Endothelial cell (in vitro differentiated cells): ENCODE measurements around the gene SNF8. TPM values are rescaled to one million over a fixed set of nuclear protein-coding genes. Genes with fewer than 3 reads are reported as not detected.
"Not testable (repeated sequence)": the region's sequence is repeated elsewhere in the genome, so short reads cannot be mapped to it uniquely, and the experiment has no call there.

Experiments used
- DNase-seq: peaks from one replicate; pipeline ENCODE4 v3.0.0; 2021; ENCODE audit warnings: low spot score
- H3K27ac Mint-ChIP-seq: one replicate; pipeline ENCODE4 v1.8.0; 2021; ENCODE audit warnings: mixed read lengths, inconsistent platforms; ENCODE audit not compliant: unreplicated experiment
- H3K27me3 Mint-ChIP-seq: one replicate; pipeline ENCODE4 v1.8.0; 2021; ENCODE audit warnings: mild to moderate bottlenecking, moderate library complexity, mixed read lengths, inconsistent platforms; ENCODE audit not compliant: unreplicated experiment
- H3K36me3 Mint-ChIP-seq: one replicate; pipeline ENCODE4 v1.8.0; 2021; ENCODE audit warnings: mild to moderate bottlenecking, low read depth, mixed read lengths, inconsistent platforms; ENCODE audit not compliant: unreplicated experiment
- H3K4me1 Mint-ChIP-seq: one replicate; pipeline ENCODE4 v1.8.0; 2021; ENCODE audit warnings: mild to moderate bottlenecking, mixed read lengths, inconsistent platforms; ENCODE audit not compliant: unreplicated experiment
- H3K4me3 Mint-ChIP-seq: one replicate; pipeline ENCODE4 v1.8.0; 2021; ENCODE audit warnings: mild to moderate bottlenecking, mixed read lengths, inconsistent platforms; ENCODE audit not compliant: unreplicated experiment
- H3K9me3 Mint-ChIP-seq: one replicate; pipeline ENCODE4 v1.8.0; 2021; ENCODE audit warnings: mixed read lengths, inconsistent platforms; ENCODE audit not compliant: unreplicated experiment
- total RNA-seq: library from RNA; stranded (reverse); fragmentation: NEBNext Ultra II Directional; extraction: Animal tissue kit (Norgen Biotek cat#: 25700); gene quantifications from one replicate; pipeline ENCODE4 v1.2.1, GENCODE V29; 2021; ENCODE audit not compliant: unreplicated experiment
- TF ChIP-seq, protein P1 (sequence below): fragments of 200-600 bp; sonication (generic); IDR thresholded peaks from one replicate; pipeline ENCODE4 v1.5.0; 2021; ENCODE audit warnings: antibody characterized with exemption; ENCODE audit not compliant: unreplicated experiment

SNF8 gene
- total RNA-seq, 1 donor from 2014 or later: 149 TPM

DNA sequence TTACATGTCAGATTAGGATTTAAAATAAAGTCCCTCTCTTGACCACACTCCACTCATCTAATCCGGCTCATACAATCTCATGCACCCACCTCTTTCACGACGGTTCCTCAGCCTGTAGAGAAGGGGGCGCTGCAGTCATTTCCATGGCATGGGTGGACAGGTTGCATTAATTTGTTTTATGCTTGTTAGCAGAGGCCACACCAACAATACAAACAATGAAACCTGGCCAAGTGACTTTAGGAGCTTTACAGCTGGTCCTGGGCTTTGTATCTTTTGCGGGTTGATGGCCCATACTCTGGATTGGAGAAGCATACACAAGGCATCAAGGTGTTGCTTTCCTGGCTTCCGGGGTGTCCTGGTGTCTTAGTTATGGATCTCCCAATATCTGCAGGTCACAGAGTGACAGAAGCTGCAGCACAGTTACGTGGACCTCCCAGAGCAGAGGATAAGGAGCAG, 9.7 kb upstream of the SNF8 start:
- H3K9me3 Mint-ChIP-seq: no peaks in the 10 kb centered on the region
- peak; percentile 54 for DNase-seq
- no peak overlapping the region for H3K27ac Mint-ChIP-seq
- no peaks in the 10 kb centered on the region for H3K36me3 Mint-ChIP-seq
- no peak overlapping the region for H3K4me3 Mint-ChIP-seq
- TF ChIP-seq, protein P1, sequence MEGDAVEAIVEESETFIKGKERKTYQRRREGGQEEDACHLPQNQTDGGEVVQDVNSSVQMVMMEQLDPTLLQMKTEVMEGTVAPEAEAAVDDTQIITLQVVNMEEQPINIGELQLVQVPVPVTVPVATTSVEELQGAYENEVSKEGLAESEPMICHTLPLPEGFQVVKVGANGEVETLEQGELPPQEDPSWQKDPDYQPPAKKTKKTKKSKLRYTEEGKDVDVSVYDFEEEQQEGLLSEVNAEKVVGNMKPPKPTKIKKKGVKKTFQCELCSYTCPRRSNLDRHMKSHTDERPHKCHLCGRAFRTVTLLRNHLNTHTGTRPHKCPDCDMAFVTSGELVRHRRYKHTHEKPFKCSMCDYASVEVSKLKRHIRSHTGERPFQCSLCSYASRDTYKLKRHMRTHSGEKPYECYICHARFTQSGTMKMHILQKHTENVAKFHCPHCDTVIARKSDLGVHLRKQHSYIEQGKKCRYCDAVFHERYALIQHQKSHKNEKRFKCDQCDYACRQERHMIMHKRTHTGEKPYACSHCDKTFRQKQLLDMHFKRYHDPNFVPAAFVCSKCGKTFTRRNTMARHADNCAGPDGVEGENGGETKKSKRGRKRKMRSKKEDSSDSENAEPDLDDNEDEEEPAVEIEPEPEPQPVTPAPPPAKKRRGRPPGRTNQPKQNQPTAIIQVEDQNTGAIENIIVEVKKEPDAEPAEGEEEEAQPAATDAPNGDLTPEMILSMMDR: no peak
- peaks cover 3% of the 10 kb centered on the region for H3K4me1 Mint-ChIP-seq
- H3K27me3 Mint-ChIP-seq: peaks cover 4% of the 10 kb centered on the region

DNA sequence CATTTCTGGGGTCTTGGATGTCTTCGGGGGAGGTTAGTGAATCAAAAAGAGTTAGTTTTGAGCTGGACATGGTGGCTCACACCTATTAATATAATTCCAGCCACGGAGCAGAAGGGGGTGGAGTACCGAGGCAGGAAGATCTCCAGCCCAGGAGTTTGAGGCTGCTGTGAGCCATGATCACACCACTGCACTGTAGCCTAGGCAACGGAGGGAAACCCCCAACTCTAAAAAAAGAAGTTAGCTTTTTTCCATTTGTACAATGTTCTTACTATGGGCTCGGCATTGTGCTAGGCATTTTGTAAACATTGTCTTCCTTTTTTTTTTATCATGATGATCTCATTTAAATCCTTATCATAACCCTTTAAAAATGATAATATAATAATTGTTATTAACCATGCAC, 8.3 kb upstream of the SNF8 start:
- Mint-ChIP-seq H3K36me3 (no peaks in the 10 kb centered on the region), H3K27ac (no peak overlapping the region), H3K27me3 (no peaks in the 10 kb centered on the region), H3K4me3 (no peak overlapping the region), H3K4me1 (no peaks in the 10 kb centered on the region), H3K9me3 (no peaks in the 10 kb centered on the region)
- DNase-seq: no peak
- TF ChIP-seq, protein P1: no peak

DNA sequence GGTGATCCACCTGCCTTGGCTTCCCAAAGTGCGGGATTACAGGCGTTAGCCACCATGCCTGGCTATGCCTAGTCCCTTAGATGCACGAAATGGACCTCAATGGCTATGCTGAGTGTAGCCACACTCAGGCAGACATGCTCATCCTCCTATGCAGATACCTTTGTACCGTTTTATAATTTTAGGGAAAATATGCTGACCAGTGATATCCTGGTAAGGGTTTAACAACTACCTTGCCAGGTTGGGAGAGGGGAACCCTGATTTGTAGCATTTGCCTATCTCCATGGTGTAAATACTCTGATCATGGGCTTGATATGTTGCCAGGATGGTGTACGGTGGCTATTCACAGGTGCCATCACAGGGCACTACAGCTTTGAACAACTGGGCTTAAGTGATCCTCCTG, 6.9 kb upstream of the SNF8 start:
- Mint-ChIP-seq H3K4me1 (no peaks in the 10 kb centered on the region), H3K27me3 (no peaks in the 10 kb centered on the region), H3K9me3 (no peaks in the 10 kb centered on the region), H3K4me3 (no peak overlapping the region), H3K27ac (no peak overlapping the region), H3K36me3 (no peaks in the 10 kb centered on the region)
- DNase-seq: no peak
- TF ChIP-seq, protein P1: no peak

DNA sequence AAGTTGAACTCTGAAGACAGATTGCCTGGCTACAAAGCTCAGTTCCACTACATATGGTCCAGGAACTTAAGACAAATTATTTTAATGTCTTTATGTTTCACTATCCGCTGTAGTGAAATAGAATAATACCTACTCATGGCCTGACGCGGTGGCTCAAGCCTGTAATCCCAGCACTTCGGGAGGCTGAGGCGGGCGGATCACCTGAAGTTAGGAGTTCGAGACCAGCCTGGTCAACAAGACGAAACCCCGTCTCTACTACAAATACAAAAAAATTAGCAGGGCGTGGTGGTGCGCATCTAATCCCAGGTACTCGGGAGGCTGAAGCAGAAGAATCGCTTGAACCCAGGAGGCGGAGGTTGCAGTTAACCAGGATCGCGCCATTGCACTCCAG, 614 bp upstream of the SNF8 start:
- H3K9me3 Mint-ChIP-seq, H3K27me3 Mint-ChIP-seq, H3K36me3 Mint-ChIP-seq, DNase-seq: not testable (repeated sequence)
- Mint-ChIP-seq H3K27ac (peak overlapping the region; percentile 96), H3K4me1 (peaks cover 13% of the 10 kb centered on the region), H3K4me3 (peak overlapping the region; percentile 98)

DNA sequence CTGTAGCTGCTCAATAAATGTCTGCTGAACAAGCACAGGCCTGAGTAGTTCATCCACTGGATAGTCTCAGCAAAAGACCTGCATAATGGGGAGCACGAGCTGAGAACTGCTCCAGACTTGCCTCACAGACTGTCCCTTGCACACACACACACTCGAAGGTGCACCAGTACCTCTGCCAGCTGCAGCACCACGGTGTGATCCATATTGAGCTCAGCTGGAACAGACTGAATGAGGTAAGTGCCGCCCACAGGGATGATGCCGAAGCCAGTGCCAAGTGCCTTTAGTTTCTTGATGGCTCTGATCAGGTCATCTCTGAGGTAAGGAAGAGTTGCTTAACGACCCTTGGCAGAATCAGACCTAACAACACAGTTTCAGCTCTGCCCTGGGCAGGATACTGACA, 11.6 kb downstream of the SNF8 start:
- H3K4me1 Mint-ChIP-seq: peaks cover 8% of the 10 kb centered on the region
- peaks cover 2% of the 10 kb centered on the region for H3K27me3 Mint-ChIP-seq
- H3K36me3 Mint-ChIP-seq: peaks cover 39% of the 10 kb centered on the region
- DNase-seq: no peak
- no peak overlapping the region for H3K4me3 Mint-ChIP-seq
- peak overlapping the region; percentile 61 for H3K27ac Mint-ChIP-seq
- TF ChIP-seq, protein P1: no peak
- no peaks in the 10 kb centered on the region for H3K9me3 Mint-ChIP-seq
